Activated naive CD4-positive, alpha-beta T cell treated with anti-CD3 and anti-CD28 coated beads, Interleukin-2, amount 50 U/mL, for 16 hours (primary cell): ENCODE results near the gene TUT7.
A peak's percentile ranks its signal among the peaks of the same experiment; 100 is the strongest.
"Not testable (repeated sequence)": the region's sequence is repeated elsewhere in the genome, so short reads cannot be mapped to it uniquely, and the experiment has no call there.

Experiments
- DNase-seq: peaks from one replicate; pipeline ENCODE4 v3.0.0-alpha.2; 2020

TUT7 gene

DNA sequence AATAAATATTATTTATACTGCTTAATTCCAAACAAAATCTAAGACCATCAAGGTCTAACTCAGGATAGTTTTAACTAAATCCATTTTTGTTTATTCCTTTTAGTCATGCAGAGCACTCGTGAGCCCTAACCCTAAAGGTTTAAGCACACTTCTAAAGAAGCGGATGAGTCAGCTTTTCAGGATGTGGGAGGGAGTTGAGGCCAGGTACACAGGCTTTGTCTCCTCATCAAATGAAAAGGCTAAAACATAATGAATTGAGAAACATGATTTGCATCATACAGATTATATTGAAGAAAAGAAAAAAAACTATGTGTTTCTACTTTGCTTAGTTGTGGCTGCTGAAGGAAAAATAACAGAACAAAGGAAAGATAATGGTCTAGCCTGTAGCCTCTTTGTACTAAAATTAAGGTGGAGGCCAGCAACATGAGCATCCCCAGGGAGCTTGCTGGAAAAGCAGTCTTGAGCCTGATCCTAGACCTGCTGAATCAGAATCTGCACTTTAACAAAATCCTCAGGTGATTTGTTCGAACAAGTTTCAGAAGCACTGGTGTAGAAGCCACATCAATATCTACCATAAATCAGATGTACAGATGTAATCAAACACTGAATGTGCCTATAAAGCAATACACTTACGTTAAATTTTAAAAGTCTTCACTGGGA is 50.8 kb downstream of the TUT7 start:
- DNase-seq, result peak; percentile 34

DNA sequence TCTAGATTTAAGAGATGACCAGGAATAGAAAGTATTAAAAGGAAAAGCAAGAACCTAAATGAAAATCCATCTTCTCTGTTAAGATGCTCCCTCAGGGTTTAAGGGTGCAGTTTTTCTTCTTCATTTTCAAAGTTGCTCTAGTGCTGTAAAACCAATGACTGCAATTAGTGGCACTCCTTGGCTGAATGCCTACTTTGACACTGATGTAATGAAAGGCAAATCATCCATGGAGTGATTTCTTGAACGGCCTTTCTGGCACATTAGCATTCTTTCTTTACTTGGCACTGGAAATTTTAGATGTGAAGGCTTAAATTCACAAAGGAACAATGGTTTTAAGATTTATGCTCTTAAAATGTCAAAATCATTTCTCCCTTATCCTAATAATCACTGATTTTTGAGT is 52.5 kb downstream of the TUT7 start:
- DNase-seq, result no peak

DNA sequence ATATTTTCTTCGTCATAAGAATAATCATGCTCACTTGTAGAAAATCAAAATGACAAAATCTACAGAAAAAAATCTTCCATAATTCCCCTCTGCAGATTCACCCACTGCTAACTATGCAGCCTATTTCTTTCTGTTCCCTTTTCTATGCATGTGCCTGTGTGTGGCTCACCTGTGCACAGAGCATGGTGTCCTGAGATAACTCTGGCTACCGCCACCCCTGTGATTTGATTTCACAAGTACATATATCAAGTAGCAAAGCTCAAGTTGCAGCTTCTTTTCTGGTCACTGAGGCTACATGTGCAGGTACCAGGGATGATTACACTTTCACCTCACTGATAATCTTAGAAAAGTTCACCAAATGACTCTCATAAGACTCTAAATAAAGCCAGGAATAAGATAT is 53.5 kb downstream of the TUT7 start:
- no peak for DNase-seq

DNA sequence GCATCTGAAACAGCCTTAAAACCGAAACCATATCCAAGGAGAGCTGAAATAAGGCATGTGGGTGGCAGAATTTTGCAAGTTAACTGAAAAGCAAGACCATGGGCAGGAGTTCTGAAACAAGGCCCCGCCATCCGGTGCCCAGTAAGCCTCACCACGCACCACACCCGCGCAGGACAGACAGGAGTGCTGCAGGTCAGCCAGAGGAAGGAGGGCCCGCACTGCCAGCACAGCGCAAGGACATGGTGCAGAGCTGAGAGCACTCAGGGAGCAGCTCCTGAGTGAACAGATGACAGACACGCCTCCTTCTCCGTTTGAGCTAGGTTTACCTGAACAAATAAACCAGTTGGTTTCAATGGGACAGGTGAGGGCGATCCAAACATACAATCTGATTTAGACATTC is 55.3 kb downstream of the TUT7 start:
- DNase-seq, result no peak

DNA sequence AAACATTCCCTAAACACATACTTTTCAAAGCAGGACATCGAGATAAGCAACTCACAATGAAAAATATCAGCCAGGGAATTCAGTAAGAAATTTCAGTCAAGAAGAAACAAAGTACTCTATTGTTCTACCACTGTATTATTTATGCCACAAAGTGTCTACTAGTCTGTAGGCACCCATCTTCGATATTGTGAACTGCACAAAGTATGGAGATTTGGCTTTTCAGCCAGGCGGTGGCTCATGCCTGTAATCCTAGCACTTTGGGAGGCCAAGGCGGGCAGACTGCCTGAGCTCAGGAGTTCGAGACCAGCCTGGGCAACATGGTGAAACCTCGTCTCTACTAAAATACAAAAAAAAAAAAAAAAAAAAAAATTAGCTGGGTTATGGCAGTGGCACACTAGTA is 63.9 kb downstream of the TUT7 start:
- DNase-seq, result not testable (repeated sequence)

DNA sequence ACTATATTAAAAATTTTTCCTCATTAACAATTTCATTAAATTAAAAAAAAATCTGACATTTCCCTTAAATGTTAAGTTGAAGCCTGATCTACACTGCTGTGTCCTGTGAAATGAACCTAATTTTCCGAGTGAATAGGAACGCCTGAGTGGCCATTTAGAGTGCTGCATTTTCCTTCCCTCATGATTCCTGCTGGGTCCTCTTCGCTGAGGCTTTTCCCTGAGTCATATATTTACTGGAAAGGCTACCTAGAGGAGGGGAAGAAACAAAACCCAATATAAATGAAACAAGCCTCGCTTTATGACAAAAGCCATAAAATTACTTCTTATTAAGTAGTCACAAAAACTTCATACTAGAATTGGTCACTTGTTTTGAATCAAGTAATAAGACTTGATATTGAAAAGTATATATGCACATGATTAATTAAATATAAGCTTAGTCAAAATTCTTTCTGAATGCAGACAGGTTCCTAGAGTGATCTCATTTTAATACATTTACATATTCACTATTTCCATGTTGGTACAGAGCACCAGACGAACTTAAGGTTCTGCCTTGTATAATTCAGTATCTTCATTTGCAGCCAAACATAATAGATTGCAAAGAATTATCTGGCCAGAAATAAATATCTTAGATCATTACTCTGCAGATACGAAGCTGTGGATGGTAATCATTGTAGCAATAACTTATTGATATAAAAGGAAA is 65.6 kb downstream of the TUT7 start:
- no peak for DNase-seq

DNA sequence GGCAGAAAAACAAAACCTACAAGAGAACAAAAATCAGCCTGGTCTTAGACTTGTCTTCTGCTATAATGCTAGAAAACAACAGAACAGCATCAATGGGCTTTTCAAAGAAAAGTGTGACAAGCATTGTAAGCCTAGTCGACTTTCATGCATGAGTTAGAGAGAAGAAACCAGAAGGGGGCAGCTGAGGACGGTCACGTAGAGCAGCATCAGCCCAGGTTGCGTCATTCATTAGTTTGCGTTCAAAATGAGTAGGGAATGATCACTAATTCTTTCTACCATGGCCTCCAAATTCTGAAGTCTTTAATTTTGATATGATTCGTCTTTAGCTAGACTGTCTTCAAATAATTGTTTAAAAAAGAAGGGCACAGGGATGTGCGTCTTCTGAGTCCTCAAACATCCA is 67.2 kb downstream of the TUT7 start:
- no peak for DNase-seq

DNA sequence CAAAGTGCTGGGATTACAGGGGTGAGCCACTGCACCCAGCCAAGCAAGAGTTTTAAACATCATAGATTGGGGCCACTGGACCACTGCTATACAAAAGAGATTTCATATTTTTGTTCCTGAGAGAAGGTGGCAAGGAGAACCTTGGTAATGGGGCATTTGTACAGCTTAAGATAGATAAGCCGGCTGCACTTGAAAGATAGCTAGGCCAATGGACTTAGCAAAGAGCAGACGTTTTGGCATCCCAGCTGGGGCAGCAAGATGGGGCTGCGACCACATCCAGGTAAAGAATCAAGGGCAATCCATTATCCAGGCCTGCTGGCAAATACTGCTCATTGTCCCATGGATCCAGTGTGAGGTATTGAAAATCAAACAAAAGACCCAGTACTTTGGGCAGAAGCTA is 67.9 kb downstream of the TUT7 start:
- no peak for DNase-seq

DNA sequence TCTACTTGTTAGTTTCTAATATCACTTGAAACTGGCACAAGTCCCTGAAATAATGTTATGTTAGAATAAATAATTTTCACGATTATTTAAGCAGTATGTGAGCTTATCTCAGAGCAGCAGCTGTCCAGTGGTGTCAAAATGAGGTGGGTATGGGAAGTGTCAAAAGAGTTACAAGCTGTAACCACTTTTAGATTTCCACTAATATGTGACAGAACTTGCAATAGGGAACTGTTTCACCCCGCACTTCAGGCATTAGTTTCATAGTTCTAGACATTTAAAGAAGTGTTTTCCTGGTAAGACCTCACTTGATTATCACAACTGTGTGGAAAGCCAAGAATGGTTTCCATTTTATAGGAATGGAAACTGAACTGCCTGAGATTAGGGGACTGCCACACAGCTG is 68.9 kb downstream of the TUT7 start:
- no peak for DNase-seq

DNA sequence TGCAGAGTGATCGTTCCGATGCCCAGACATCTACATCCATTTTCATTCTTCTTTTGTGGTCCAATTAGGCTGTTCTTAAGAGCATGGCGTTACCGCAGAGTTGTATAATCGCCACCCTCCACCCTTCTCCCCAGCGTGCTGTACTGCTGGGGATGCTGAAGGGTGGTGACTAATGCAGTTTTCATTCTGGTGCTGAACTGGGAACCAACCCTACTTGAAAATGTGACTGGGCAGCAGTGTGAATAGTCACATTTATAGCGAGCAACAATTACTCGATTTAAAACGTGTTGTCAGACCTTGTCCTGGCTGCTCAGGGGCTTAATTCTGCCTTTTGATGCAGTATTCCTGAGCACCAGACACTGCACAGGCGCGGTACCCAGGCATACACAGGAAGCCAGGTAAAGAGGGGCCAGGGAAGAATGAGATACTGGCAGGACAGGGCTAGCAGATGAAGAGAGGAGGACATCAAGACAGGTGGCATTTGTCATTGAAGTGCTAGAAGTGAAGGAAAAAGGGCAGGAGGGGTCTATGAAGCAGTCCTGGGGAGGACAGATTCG is 71.2 kb downstream of the TUT7 start:
- no peak for DNase-seq

DNA sequence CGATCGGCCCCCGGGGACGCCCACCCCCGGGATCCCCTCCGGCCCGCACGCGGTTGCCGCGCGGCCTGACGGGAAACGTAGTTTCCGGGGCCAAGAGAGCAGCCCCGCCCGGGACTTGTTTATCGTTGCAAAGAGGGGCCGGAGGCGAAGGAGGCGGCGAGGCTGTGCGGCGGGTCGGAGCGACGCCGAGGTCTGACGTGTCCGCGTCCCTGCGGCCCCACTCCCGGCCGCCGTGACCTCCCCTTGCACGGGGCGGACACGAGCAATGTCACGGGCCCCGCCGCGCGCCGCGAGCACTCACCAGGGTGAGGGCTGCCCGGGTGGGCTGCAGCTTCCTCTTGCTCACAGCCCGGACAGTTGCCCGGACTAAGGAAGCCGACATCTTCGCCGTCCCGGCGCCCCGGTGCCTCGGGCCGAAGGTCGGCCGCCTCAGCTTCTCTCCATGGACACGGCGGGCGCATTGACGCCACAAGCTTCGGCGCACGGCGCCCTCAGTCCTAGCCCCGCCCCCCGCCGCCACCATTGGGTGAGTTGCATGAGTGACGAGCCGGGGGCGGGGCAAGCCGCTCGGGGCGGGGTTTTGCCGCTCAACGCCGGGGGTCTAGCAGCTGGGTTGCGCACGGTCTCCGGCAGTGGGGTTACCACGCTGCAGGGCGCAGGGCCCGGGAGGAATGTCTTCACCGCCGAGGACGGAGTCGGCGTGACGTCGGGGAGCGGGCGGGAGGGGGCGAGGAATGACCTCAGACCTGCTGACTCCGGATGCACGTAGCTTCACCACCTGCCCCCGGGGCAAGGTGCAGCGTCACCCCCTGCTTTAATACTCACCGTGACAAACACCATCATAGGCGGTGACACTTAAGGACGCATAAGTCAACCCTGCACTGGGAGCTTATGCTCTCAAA is 71.9 kb downstream of the TUT7 start, which contains the start of gene ISCA1:
Gene ISCA1, minus strand, starts transcription at position 462 of the 902 bp plus-strand sequence. Its CDS starts 80 bp downstream, at position 382.
- DNase-seq, result peak; percentile 99

DNA sequence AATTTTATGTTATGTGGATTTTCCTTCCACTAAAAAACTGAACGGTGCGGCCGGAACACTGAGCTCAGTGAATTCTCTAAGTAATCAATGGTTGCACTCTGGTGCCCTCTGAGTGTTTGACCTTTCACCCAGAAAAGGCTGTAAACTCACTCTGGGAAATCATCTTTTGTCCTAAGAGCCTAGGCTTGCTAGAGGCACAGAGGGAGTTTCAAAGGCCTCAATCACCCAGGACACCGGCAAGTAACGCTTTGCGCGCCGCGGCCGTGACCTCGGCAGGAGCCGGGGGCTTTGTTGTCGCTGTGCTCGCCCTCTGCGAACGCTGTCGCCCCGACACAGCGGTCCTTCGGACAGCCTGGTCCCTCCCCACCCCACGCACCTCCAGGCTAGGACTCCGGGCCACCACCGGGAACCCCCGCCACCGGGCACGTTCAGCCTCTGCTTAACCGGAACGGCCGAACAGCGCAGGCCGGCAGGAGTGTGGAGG is 72.6 kb downstream of the TUT7 start:
- DNase-seq, result no peak

DNA sequence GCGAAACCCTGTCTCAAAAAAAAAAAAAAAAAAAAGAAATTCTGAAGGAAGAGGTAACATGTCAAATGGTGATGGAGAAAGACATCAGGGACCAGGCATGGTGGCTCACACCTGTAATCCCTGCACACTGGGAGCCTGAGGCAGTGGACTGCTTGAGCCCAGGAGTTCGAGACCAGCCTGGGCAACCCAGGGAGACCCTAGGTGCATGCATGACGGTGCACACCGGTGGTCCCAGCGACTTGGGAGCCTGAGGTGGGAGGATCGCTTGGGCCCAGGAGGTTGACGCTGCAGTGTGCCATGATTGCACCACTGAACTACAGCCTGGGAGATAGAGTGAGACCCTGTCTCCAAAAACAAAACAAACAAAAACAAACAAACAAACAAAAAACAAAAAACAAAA is 73.6 kb downstream of the TUT7 start:
- DNase-seq, result no peak

DNA sequence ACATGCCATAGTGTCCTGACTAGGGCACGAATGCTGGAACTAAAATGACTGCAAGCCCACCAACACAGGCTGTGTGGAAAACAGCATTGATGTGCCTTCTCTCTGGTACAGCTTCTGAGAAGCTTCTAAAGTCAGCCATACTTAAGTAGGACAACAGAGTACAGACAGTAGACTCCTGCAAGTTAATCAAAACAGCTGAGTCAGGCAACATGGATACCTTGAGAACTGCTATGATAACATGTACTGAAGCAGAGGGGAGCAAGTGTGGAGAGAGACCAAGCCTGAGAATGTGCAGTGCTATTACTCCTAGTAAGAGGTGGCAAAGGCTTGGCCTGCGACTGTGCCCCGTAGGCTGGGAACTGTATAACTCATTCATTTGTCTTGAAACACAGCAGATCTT is 74.4 kb downstream of the TUT7 start:
- DNase-seq, result no peak

DNA sequence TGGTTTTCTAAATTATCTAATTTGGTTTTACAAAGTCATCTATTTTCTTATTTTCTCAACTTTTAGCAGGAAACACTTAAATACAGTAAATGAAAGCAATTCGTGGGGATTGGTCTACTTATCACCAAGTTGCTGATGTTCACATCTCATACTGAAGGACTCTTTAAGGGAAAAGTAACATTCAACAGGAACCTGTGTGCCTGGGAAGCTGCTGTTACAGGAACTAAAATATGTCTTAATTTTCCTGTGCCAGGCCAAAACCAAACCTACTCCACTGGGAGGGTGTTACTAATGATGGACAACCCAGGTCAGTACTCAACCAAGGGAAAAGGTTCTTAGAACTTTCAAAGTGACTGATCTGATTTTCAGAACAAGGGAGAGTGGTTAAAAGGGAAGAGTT is 77.1 kb downstream of the TUT7 start:
- DNase-seq, result no peak

DNA sequence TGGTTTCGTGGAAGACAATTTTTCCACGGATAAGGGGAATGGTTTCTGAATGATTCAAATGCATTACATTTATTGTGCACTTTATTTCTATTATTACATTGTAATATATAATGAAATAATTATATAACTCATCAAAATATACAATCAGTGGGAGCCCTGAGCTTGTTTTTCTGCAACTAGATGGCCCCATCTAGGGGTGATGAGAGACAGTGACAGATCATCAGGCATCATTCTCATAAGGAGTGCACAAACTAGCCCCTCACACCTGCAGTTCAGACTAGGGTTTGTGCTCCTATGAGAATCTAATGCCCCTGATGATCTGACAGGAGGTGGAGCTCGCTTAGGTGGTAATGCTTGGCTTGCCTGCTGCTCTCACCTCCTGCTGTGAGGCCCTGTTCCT is 78.2 kb downstream of the TUT7 start:
- DNase-seq, result no peak

DNA sequence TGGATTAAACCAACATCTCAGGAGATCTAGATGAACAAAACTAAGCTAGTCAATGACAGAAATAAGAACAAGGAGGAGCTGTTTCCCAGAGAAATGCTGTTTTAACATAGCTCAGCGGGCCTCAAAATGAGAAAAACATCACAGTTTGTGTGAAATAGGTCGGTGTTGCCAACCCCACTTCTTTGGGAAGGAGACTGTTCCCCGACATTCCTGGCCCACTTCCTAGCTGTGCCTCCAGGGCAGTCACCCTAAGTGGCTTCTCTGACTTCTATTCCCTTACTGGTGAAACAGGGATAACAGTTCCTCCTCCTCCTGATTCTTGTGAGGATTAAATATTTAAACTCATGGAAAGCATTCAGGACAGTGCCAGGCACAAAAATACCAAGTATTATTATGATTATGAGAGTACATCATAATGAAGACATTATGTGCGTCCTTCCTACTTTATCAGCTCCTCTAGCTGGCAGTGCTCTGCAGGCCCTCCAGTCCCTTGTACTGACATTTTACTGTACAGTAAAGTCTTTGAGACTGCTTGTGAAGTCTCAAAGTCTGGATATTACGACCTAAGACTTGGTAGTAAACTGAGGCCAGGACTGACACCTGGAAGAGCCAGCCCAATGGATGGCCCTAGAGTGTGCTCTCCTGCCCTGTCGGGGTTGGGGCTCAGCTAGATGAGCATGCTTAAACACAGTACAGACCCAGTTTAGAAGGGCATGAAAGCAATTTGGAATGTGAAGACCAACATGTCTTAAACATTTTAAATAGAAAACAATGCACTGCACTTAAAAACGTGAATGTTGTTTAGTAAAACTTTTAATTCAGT is 79.2 kb downstream of the TUT7 start:
- no peak for DNase-seq

DNA sequence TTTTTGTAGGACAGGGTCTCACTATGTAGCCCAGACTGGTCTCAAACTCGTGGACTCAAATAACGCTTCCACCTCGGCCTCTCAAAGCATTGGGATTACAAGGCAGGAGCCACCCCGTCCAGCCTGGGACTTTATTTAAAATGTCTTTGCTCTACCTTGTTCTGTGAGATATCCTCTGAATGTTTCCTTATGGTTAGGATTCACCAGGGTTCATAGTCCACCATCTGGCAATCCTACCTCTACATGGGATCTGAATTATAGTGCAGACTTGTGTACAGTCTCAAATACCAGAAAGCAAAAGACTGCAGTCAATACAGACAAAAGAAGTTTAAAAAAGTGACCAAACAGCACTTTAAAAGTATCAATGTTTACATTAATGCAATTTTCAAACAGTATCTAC is 82.0 kb downstream of the TUT7 start:
- no peak for DNase-seq

DNA sequence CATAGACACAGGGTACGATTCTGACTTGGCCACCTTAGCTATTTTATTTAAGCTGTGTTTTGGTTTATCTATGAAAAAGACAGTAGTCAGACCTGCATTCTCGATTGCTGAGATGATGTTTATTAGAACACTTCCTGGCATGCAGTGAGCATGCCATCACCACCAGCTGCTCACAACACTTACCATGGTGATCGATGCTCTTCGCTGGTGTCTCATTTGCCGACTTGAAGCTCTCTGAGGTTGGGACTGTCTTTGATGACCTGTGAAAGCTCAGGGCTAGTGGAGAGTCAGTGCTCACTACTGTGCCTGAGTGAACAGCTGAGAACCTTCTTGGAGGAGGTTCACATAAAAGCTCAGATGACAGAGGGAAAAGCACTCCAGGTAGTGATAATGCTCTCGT is 90.3 kb downstream of the TUT7 start:
- no peak for DNase-seq

DNA sequence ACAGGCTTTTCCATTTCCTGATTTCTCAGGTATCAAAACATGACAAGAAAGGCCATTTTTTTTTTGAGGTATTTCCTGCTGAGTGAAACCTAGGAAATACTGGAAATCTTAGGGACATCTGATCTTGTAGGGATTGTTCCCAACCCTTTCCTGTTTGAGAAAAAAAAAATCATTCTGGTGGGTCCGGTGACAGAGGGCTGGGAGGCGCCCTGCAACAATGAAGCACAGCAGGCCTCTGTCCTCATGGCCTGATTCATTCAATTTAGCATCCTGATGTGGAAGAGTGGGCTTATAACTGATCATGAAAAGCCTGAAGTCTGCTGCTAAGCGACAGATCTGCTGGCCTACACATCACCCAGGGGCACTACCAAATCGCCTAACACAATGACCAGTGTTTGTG is 91.7 kb downstream of the TUT7 start:
- no peak for DNase-seq

DNA sequence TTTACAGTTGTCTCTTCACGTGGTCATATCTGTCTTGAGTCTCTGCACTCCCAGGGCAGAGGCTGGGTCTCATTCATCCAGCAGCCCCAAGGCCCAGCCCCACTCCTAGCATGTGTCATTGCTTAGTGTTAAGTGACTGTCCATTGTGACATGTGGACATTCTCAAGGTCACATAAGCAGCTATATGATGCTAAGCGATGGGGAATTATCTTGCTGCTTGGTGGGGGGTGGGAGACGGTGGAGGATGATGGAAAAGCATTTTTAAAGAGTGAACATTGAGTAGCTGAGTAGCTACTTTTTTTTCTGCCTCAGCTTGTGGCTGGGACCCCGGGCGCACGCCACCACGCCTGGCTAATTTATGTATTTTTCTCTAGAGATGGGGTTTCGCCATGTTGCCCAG is 94.7 kb downstream of the TUT7 start, which contains the start of gene C9orf153:
Gene C9orf153, minus strand, starts transcription at position 101 of the 400 bp plus-strand sequence. CDS start 30,054 bp downstream, outside the sequence.
- no peak for DNase-seq

DNA sequence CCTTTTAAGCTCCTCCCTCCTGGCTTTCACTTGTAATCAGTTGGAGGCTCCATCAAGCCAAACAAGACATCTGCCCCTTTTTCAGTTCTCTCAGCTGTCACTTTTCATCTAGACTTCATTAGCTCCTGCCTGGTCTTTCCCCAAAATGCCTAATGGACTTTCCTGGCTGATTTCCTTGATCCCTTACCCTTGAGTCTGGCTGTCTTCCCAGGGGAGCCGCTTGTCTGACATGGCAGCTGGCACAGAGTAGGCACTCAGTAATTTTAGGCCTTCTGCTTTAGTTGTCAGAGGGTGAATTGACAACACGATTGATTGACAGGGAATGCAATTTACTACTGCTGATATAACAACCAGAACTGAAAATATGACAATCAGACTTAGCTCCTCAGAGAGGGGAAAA is 96.8 kb downstream of the TUT7 start:
- DNase-seq, result no peak
